Ectodermal cell (in vitro differentiated cells): ENCODE measurements around the gene SLC25A13.
"Not testable (repeated sequence)": the region's sequence is repeated elsewhere in the genome, so short reads cannot be mapped to it uniquely, and the experiment has no call there.

Source experiments
- H3K27ac ChIP-seq: 2 replicates; pipeline ENCODE4 v1.7.0; 2013; ENCODE audit warnings: mild to moderate bottlenecking, low read depth, low read length; ENCODE audit not compliant: insufficient read depth, poor library complexity, severe bottlenecking
- H3K27me3 ChIP-seq: 2 replicates; pipeline ENCODE4 v1.7.0; 2013; ENCODE audit warnings: mild to moderate bottlenecking, low read length; ENCODE audit not compliant: insufficient read depth, control insufficient read depth, poor library complexity, severe bottlenecking
- H3K36me3 ChIP-seq: one replicate; pipeline ENCODE4 v1.7.0; 2013; ENCODE audit warnings: low read length; ENCODE audit not compliant: control insufficient read depth, insufficient read depth
- H3K4me1 ChIP-seq: one replicate; pipeline ENCODE4 v1.7.0; 2013; ENCODE audit warnings: low read length; ENCODE audit not compliant: control insufficient read depth, insufficient read depth
- H3K4me3 ChIP-seq: 2 replicates; pipeline ENCODE4 v1.7.0; 2013; ENCODE audit warnings: low read depth, low read length, control low read depth; ENCODE audit not compliant: insufficient read depth
- H3K9me3 ChIP-seq: 2 replicates; pipeline ENCODE4 v1.7.0; 2013; ENCODE audit warnings: mild to moderate bottlenecking, low read length, moderate library complexity; ENCODE audit not compliant: control insufficient read depth
- WGBS, 2 experiments: methylation state at CpG; one replicate each; pipeline ENCODE4 v1.1.7; 2013; ENCODE audit warnings: missing lambda C conversion rate in 2 of 2; 5-methylcytosine and 5-hydroxymethylcytosine counted together

Gene SLC25A13

GRCh38 chr7:96300986-96301385, 20.9 kb downstream of the SLC25A13 start:
- Histone ChIP-seq H3K27ac (no peak overlapping the region), H3K9me3 (no peaks in the 10 kb centered on the region), H3K27me3 (no peaks in the 10 kb centered on the region), H3K36me3 (no peaks in the 10 kb centered on the region), H3K4me3 (no peak overlapping the region), H3K4me1 (no peaks in the 10 kb centered on the region)
- WGBS, 2 experiments: 83 to 100% methylated on average over 1 of the region's 1 CpG

DNA sequence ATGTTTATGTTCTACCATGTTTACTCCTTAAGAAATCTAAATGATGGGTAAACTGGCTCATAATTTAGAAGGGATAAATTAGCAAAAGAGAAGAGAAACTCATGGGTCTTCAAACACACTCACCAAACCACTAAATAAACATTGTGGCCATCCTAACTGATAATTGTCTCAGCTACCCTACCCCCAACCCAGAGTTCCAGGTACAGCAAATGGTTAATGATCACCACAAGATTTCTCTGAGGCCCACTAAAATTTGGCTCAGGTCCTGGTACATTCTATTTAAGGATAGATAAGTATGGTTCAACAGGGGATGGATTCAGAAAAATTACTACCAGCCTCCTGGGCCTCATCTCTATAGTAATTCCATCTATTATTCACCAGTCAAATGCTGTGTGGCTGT, 21.4 kb downstream of the SLC25A13 start:
- Histone ChIP-seq H3K36me3 (no peaks in the 10 kb centered on the region), H3K9me3 (no peaks in the 10 kb centered on the region), H3K4me3 (no peak overlapping the region), H3K27me3 (no peaks in the 10 kb centered on the region), H3K27ac (no peak overlapping the region), H3K4me1 (no peaks in the 10 kb centered on the region)

DNA sequence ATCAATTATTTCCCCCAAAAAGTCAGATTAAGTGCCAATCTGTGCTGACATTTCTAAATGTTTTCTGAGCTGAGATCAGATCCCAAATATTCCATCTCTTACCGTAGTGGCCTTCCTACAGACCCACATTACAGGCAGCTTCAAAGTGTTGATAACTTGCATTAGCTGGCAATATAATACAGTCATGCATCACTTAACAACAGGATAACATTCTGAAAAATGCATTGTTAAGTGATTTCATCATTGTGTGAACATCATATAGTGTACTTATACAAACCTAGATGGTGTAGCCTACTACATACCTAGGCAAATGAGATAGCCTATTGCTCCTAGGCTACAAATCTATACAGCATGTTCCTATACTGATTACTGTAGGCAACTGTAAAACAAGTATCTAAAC, 22.4 kb downstream of the SLC25A13 start:
- H3K27me3 ChIP-seq: no peaks in the 10 kb centered on the region
- no peaks in the 10 kb centered on the region for H3K4me1 ChIP-seq
- no peaks in the 10 kb centered on the region for H3K9me3 ChIP-seq
- 96 to 100% methylated on average over 1 of the region's 1 CpG for WGBS, 2 experiments
- H3K36me3 ChIP-seq: no peaks in the 10 kb centered on the region
- no peak overlapping the region for H3K27ac ChIP-seq
- no peak overlapping the region for H3K4me3 ChIP-seq

GRCh38 chr7:96297876-96298275, 24.0 kb downstream of the SLC25A13 start:
- Histone ChIP-seq H3K27me3 (no peaks in the 10 kb centered on the region), H3K4me3 (no peak overlapping the region), H3K36me3 (no peaks in the 10 kb centered on the region)

DNA sequence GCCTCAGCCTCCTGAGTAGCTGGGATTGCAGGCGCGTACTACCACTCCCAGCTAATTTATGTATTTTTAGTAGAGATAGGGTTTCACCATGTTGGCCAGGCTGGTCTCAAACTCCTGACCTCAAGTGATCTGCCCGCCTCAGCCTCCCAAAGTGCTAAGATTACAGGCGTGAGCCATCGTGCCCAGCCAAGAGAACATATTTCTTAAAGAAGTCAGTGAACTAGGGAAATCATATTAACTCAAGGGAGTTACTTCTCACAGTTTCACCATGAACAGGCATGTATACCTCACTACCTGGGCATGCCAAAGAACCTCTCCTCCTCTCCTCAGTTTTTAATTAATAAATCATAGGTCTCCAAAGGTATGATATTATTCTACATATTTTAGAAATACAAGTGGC, 24.5 kb downstream of the SLC25A13 start:
- H3K9me3 ChIP-seq, H3K4me3 ChIP-seq, H3K36me3 ChIP-seq, H3K4me1 ChIP-seq, H3K27me3 ChIP-seq, H3K27ac ChIP-seq: not testable (repeated sequence)
- WGBS, 2 experiments: 86 to 98% methylated on average over 5 of the region's 5 CpGs

More at GRCh38 chr7:96297876-96298275, 24.0 kb downstream of the SLC25A13 start:
- H3K9me3 ChIP-seq: no peaks in the 10 kb centered on the region
- no peak overlapping the region for H3K27ac ChIP-seq
- H3K4me1 ChIP-seq: no peaks in the 10 kb centered on the region

DNA sequence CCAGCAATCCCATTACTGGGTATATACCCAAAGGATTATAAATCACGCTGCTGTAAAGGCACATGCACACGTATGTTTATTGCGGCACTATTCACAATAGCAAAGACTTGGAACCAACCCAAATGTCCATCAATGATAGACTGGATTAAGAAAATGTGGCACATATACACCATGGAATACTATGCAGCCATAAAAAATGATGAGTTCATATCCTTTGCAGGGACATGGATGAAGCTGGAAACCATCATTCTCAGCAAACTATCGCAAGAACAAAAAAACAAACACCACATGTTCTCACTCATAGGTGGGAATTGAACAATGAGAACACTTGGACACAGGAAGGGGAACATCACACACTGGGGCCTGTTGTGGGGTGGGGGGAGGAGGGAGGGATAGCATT, 28.0 kb downstream of the SLC25A13 start:
- not testable (repeated sequence) for H3K4me3 ChIP-seq, H3K4me1 ChIP-seq, H3K36me3 ChIP-seq, H3K27ac ChIP-seq, H3K9me3 ChIP-seq, H3K27me3 ChIP-seq
- WGBS, 2 experiments: no CpG with 5 or more reads among the region's 4 CpGs

- Histone ChIP-seq H3K4me1 (no peaks in the 10 kb centered on the region), H3K4me3 (no peak overlapping the region), H3K27me3 (no peaks in the 10 kb centered on the region), H3K27ac (no peak overlapping the region), H3K36me3 (no peaks in the 10 kb centered on the region), H3K9me3 (no peaks in the 10 kb centered on the region)
- 95 to 98% methylated on average over 4 of the region's 4 CpGs for WGBS, 2 experiments
Measured at GRCh38 chr7:96287559-96287958, 34.3 kb downstream of the SLC25A13 start.

- Histone ChIP-seq H3K9me3 (no peaks in the 10 kb centered on the region), H3K27me3 (no peaks in the 10 kb centered on the region), H3K27ac (no peak overlapping the region), H3K4me1 (no peaks in the 10 kb centered on the region), H3K36me3 (no peaks in the 10 kb centered on the region), H3K4me3 (no peak overlapping the region)
- WGBS, 2 experiments: 78 to 79% methylated on average over 3 of the region's 3 CpGs
Measured at GRCh38 chr7:96287132-96287531, 34.8 kb downstream of the SLC25A13 start.

GRCh38 chr7:96285579-96285978, 36.3 kb downstream of the SLC25A13 start:
- Histone ChIP-seq H3K4me1 (no peaks in the 10 kb centered on the region), H3K9me3 (no peaks in the 10 kb centered on the region), H3K27ac (no peak overlapping the region), H3K4me3 (no peak overlapping the region), H3K27me3 (no peaks in the 10 kb centered on the region), H3K36me3 (no peaks in the 10 kb centered on the region)
- WGBS, 2 experiments: 46 to 48% methylated on average over 3 of the region's 3 CpGs

GRCh38 chr7:96284835-96285234, 37.1 kb downstream of the SLC25A13 start:
- Histone ChIP-seq H3K36me3 (no peaks in the 10 kb centered on the region), H3K4me3 (no peak overlapping the region), H3K9me3 (no peaks in the 10 kb centered on the region), H3K27ac (no peak overlapping the region), H3K27me3 (no peaks in the 10 kb centered on the region), H3K4me1 (no peaks in the 10 kb centered on the region)
- 83 to 85% methylated on average over 3 of the region's 3 CpGs for WGBS, 2 experiments

DNA sequence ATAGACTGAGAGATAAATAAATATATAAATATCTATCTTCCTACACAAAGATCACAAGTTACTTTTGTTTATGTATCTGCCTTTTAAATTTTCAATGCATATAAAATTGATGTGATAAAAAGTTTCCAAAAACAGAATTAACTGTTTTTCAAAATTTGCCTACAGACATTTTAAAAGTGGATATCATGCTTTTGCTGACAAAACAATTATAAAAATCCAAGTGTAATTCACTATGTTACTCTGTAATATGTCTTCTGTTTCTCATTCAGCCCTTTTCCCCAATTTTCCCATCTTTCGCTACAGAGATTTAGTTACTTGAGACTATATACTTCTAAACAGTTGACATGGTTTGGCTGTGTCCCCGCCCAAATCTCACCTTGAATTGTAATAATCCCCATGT, 37.7 kb downstream of the SLC25A13 start:
- WGBS, 2 experiments: 95 to 96% methylated on average over 2 of the region's 2 CpGs
- Histone ChIP-seq H3K9me3 (no peaks in the 10 kb centered on the region), H3K36me3 (no peaks in the 10 kb centered on the region), H3K27me3 (no peaks in the 10 kb centered on the region), H3K4me3 (no peak overlapping the region), H3K4me1 (no peaks in the 10 kb centered on the region), H3K27ac (no peak overlapping the region)
